HG03571 (cell line): ENCODE data around the gene HSD17B1.

Experiments
- ATAC-seq: cut with Tn5 transposase; IDR thresholded peaks from one replicate; pipeline ENCODE4 v1.9.1; 2021; ENCODE audit not compliant: unreplicated experiment

Gene HSD17B1

GRCh38 chr17:42598905-42599304 lies 46.2 kb downstream of the HSD17B1 start:
- no peak for ATAC-seq

DNA sequence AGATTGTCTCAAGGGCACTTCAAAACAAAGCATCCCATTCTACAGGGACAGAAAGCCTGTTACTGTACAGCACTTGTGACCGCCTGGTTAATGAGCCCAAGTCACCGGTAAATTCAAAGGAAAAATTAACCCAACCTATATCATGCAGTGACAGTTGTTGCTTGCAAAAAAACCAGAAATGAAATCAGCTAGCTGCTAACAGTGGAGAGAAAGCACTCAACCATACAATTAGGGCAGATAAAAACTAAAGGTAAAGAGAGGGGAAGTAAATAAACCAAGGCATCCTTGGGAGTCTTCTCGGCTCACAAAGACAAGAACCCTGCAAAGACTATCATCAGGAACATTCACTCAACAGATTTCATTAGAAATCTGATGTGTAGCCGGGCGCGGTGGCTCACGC lies 50.6 kb downstream of the HSD17B1 start:
- no peak for ATAC-seq
